Measurements from ENCODE around the gene BDNF. TPM values are rescaled to one million over a fixed set of nuclear protein-coding genes. Genes with fewer than 3 reads are reported as not detected.
"Not testable (repeated sequence)": the region's sequence is repeated elsewhere in the genome, so short reads cannot be mapped to it uniquely, and the experiment has no call there.

Gene BDNF
- polyA plus RNA-seq, 1 donor from 2014 or later: not detected

DNA sequence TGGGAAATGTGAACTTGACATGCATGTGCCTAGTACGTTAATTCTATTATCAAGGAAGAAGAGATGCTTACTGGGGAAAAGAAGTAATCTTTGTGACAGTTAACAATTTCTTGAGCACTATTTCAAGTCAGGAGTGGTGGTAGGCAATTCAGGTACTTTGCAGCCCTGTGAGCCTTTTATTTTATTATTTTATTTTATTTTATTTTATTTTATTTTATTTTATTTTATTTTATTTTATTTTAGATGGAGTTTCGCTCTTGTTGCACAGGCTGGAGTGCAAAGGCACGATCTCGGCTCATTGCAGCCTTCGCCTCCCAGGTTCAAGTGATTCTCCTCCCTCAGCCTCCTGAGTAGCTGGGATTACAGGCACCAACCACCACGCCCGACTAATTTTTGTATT lies 31.5 kb upstream of the BDNF start:
- not testable (repeated sequence) for H3K27ac ChIP-seq (ENCODE audit: low read length); H3K36me3 ChIP-seq (ENCODE audit: insufficient read depth, low read length); H3K79me2 ChIP-seq (replicated peaks; ENCODE audit: insufficient read depth, low read length); H4K20me1 ChIP-seq (ENCODE audit: insufficient read depth); H3F3A ChIP-seq (ENCODE audit: insufficient read depth, low read length, poor library complexity, severe bottlenecking); H3K9me2 ChIP-seq (ENCODE audit: insufficient read depth, low read length); H3K4me3 ChIP-seq (ENCODE audit: low read length); H3K9ac ChIP-seq (ENCODE audit: low read length); H3K9me3 ChIP-seq (ENCODE audit: low read length); H3K4me2 ChIP-seq (ENCODE audit: low read length); H2AFZ ChIP-seq (ENCODE audit: low read depth, low read length)
- H3K27me3 ChIP-seq (ENCODE audit: insufficient read depth, low read depth, low read length): peaks cover 11% of the 10 kb centered on the region

DNA sequence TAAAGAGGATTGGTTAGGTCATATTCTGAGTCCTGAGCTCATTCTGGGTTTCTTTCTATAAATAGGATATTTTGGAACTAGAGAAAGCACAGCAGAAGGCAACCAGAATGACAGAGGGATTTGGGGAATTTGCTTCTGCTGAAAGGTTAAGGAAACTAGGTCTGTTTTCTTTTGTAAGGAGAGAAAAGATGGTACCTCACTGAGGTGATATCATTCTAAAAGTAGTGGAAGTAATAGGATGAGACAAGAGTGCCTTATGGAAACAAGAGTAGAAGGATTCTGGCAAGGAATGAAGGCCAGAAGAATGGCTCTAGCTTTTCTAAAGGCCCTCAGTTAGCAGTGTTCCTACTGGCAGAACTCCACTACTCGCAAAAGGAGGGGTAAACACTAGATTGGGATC lies 26.7 kb upstream of the BDNF start:
- no peaks in the 10 kb centered on the region for H3K36me3 ChIP-seq (ENCODE audit: insufficient read depth, low read length)
- no peaks in the 10 kb centered on the region for H3K9me2 ChIP-seq (ENCODE audit: insufficient read depth, low read length)
- no peaks in the 10 kb centered on the region for H4K20me1 ChIP-seq (ENCODE audit: insufficient read depth)
- peaks cover 59% of the 10 kb centered on the region for H3K27me3 ChIP-seq (ENCODE audit: insufficient read depth, low read depth, low read length)
- H3K9ac ChIP-seq (ENCODE audit: low read length): no peak overlapping the region
- H3K9me3 ChIP-seq (ENCODE audit: low read length): no peaks in the 10 kb centered on the region
- no peak overlapping the region for H3K4me2 ChIP-seq (ENCODE audit: low read length)
- H2AFZ ChIP-seq (ENCODE audit: low read depth, low read length): no peak overlapping the region
- H3K4me3 ChIP-seq (ENCODE audit: low read length): no peak overlapping the region
- H3K27ac ChIP-seq (ENCODE audit: low read length): no peak overlapping the region
- no peaks in the 10 kb centered on the region for H3F3A ChIP-seq (ENCODE audit: insufficient read depth, low read length, poor library complexity, severe bottlenecking)
- no peaks in the 10 kb centered on the region for H3K79me2 ChIP-seq (replicated peaks; ENCODE audit: insufficient read depth, low read length)
- TF ChIP-seq, protein P1, sequence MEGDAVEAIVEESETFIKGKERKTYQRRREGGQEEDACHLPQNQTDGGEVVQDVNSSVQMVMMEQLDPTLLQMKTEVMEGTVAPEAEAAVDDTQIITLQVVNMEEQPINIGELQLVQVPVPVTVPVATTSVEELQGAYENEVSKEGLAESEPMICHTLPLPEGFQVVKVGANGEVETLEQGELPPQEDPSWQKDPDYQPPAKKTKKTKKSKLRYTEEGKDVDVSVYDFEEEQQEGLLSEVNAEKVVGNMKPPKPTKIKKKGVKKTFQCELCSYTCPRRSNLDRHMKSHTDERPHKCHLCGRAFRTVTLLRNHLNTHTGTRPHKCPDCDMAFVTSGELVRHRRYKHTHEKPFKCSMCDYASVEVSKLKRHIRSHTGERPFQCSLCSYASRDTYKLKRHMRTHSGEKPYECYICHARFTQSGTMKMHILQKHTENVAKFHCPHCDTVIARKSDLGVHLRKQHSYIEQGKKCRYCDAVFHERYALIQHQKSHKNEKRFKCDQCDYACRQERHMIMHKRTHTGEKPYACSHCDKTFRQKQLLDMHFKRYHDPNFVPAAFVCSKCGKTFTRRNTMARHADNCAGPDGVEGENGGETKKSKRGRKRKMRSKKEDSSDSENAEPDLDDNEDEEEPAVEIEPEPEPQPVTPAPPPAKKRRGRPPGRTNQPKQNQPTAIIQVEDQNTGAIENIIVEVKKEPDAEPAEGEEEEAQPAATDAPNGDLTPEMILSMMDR (IDR thresholded peaks at IDR 0.05; ENCODE audit: poor library complexity, severe bottlenecking): no peak
- TF ChIP-seq TAF1 (IDR thresholded peaks at IDR 0.05; ENCODE audit: low read depth): no peak
- TF ChIP-seq RAD21 (conservative IDR thresholded peaks at IDR 0.05): no peak
- no peak for TF ChIP-seq MXI1 (conservative IDR thresholded peaks at IDR 0.05; ENCODE audit: poor library complexity, severe bottlenecking)
- TF ChIP-seq, protein P2, sequence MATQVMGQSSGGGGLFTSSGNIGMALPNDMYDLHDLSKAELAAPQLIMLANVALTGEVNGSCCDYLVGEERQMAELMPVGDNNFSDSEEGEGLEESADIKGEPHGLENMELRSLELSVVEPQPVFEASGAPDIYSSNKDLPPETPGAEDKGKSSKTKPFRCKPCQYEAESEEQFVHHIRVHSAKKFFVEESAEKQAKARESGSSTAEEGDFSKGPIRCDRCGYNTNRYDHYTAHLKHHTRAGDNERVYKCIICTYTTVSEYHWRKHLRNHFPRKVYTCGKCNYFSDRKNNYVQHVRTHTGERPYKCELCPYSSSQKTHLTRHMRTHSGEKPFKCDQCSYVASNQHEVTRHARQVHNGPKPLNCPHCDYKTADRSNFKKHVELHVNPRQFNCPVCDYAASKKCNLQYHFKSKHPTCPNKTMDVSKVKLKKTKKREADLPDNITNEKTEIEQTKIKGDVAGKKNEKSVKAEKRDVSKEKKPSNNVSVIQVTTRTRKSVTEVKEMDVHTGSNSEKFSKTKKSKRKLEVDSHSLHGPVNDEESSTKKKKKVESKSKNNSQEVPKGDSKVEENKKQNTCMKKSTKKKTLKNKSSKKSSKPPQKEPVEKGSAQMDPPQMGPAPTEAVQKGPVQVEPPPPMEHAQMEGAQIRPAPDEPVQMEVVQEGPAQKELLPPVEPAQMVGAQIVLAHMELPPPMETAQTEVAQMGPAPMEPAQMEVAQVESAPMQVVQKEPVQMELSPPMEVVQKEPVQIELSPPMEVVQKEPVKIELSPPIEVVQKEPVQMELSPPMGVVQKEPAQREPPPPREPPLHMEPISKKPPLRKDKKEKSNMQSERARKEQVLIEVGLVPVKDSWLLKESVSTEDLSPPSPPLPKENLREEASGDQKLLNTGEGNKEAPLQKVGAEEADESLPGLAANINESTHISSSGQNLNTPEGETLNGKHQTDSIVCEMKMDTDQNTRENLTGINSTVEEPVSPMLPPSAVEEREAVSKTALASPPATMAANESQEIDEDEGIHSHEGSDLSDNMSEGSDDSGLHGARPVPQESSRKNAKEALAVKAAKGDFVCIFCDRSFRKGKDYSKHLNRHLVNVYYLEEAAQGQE (IDR thresholded peaks at IDR 0.05; ENCODE audit: borderline replicate concordance): no peak
- no peak for TF ChIP-seq POLR2AphosphoS5 (IDR thresholded peaks at IDR 0.05)

GRCh38 chr11:27723687-27724086 lies 23.4 kb upstream of the BDNF start:
- Histone ChIP-seq H4K20me1 (ENCODE audit: insufficient read depth) (no peaks in the 10 kb centered on the region), H3K4me2 (ENCODE audit: low read length) (no peak overlapping the region), H3K9ac (ENCODE audit: low read length) (no peak overlapping the region), H2AFZ (ENCODE audit: low read depth, low read length) (no peak overlapping the region), H3K27ac (ENCODE audit: low read length) (no peak overlapping the region), H3K79me2 (replicated peaks; ENCODE audit: insufficient read depth, low read length) (no peaks in the 10 kb centered on the region), H3K9me3 (ENCODE audit: low read length) (no peaks in the 10 kb centered on the region), H3K27me3 (ENCODE audit: insufficient read depth, low read depth, low read length) (peaks cover 92% of the 10 kb centered on the region), H3K36me3 (ENCODE audit: insufficient read depth, low read length) (no peaks in the 10 kb centered on the region), H3K4me3 (ENCODE audit: low read length) (no peak overlapping the region), H3K9me2 (ENCODE audit: insufficient read depth, low read length) (no peaks in the 10 kb centered on the region), H3F3A (ENCODE audit: insufficient read depth, low read length, poor library complexity, severe bottlenecking) (peaks cover 3% of the 10 kb centered on the region)
- TF ChIP-seq, protein P2 (IDR thresholded peaks at IDR 0.05; ENCODE audit: borderline replicate concordance): no peak
- TF ChIP-seq MXI1 (conservative IDR thresholded peaks at IDR 0.05; ENCODE audit: poor library complexity, severe bottlenecking): no peak
- no peak for TF ChIP-seq RAD21 (conservative IDR thresholded peaks at IDR 0.05)
- TF ChIP-seq TAF1 (IDR thresholded peaks at IDR 0.05; ENCODE audit: low read depth): no peak
- no peak for TF ChIP-seq EZH2 (IDR thresholded peaks at IDR 0.05; ENCODE audit: borderline replicate concordance, insufficient read depth, low read length, poor library complexity, severe bottlenecking)
- no peak for TF ChIP-seq EP300 (conservative IDR thresholded peaks at IDR 0.05; ENCODE audit: poor library complexity, severe bottlenecking)

All from neural cell (in vitro differentiated cells).